ENCODE measurements around the gene OSBPL7. TPM values are rescaled to one million over a fixed set of nuclear protein-coding genes. Genes with fewer than 3 reads are reported as not detected.

OSBPL7 gene
- total RNA-seq, 1 donor from 2014 or later = 11.0 TPM

- Histone ChIP-seq H3K27me3 (ENCODE audit: control insufficient read depth, insufficient read depth, low read length) (no peaks in the 10 kb centered on the region), H3K4me3 (ENCODE audit: low read depth, low read length) (no peak overlapping the region), H3K36me3 (ENCODE audit: control insufficient read depth, insufficient read depth, low read length) (no peaks in the 10 kb centered on the region)
- no peak for DNase-seq (ENCODE audit: low read depth)
- TF ChIP-seq, protein P1, sequence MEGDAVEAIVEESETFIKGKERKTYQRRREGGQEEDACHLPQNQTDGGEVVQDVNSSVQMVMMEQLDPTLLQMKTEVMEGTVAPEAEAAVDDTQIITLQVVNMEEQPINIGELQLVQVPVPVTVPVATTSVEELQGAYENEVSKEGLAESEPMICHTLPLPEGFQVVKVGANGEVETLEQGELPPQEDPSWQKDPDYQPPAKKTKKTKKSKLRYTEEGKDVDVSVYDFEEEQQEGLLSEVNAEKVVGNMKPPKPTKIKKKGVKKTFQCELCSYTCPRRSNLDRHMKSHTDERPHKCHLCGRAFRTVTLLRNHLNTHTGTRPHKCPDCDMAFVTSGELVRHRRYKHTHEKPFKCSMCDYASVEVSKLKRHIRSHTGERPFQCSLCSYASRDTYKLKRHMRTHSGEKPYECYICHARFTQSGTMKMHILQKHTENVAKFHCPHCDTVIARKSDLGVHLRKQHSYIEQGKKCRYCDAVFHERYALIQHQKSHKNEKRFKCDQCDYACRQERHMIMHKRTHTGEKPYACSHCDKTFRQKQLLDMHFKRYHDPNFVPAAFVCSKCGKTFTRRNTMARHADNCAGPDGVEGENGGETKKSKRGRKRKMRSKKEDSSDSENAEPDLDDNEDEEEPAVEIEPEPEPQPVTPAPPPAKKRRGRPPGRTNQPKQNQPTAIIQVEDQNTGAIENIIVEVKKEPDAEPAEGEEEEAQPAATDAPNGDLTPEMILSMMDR (IDR thresholded peaks at IDR 0.05; ENCODE audit: insufficient read depth, low read length, poor library complexity, severe bottlenecking) = no peak
Measured at GRCh38 chr17:47818002-47818695, 3.4 kb downstream of the OSBPL7 start.

- Histone ChIP-seq H3K27me3 (ENCODE audit: control insufficient read depth, insufficient read depth, low read length) (no peaks in the 10 kb centered on the region), H3K4me3 (ENCODE audit: low read depth, low read length) (no peak overlapping the region), H3K36me3 (ENCODE audit: control insufficient read depth, insufficient read depth, low read length) (no peaks in the 10 kb centered on the region)
- TF ChIP-seq, protein P1 (IDR thresholded peaks at IDR 0.05; ENCODE audit: insufficient read depth, low read length, poor library complexity, severe bottlenecking) = no peak
- DNase-seq (ENCODE audit: low read depth) = no peak
Measured at GRCh38 chr17:47816947-47817346, 4.6 kb downstream of the OSBPL7 start.

- Histone ChIP-seq H3K27me3 (ENCODE audit: control insufficient read depth, insufficient read depth, low read length) (no peaks in the 10 kb centered on the region), H3K4me3 (ENCODE audit: low read depth, low read length) (no peak overlapping the region), H3K36me3 (ENCODE audit: control insufficient read depth, insufficient read depth, low read length) (no peaks in the 10 kb centered on the region)
- TF ChIP-seq, protein P1 (IDR thresholded peaks at IDR 0.05; ENCODE audit: insufficient read depth, low read length, poor library complexity, severe bottlenecking) = no peak
- DNase-seq (ENCODE audit: low read depth) = no peak
Measured at GRCh38 chr17:47816111-47816735, 5.4 kb downstream of the OSBPL7 start.

- Histone ChIP-seq H3K36me3 (ENCODE audit: control insufficient read depth, insufficient read depth, low read length) (no peaks in the 10 kb centered on the region), H3K4me3 (ENCODE audit: low read depth, low read length) (no peak overlapping the region), H3K27me3 (ENCODE audit: control insufficient read depth, insufficient read depth, low read length) (no peaks in the 10 kb centered on the region)
- no peak for DNase-seq (ENCODE audit: low read depth)
- TF ChIP-seq, protein P1 (IDR thresholded peaks at IDR 0.05; ENCODE audit: insufficient read depth, low read length, poor library complexity, severe bottlenecking) = no peak
Measured at GRCh38 chr17:47815106-47815918, 6.3 kb downstream of the OSBPL7 start.

- H3K36me3 ChIP-seq (ENCODE audit: control insufficient read depth, insufficient read depth, low read length) = peaks cover 1% of the 10 kb centered on the region
- TF ChIP-seq, protein P1 (IDR thresholded peaks at IDR 0.05; ENCODE audit: insufficient read depth, low read length, poor library complexity, severe bottlenecking) = no peak
- H3K4me3 ChIP-seq (ENCODE audit: low read depth, low read length) = no peak overlapping the region
- H3K27me3 ChIP-seq (ENCODE audit: control insufficient read depth, insufficient read depth, low read length) = no peaks in the 10 kb centered on the region
- DNase-seq (ENCODE audit: low read depth) = no peak
Measured at GRCh38 chr17:47813512-47814031, 8.0 kb downstream of the OSBPL7 start.
